HCT116 (cell line): ENCODE data around the gene TOPORS. TPM values are rescaled to one million over a fixed set of nuclear protein-coding genes. Genes with fewer than 3 reads are reported as not detected.

Experiments
- ATAC-seq: fragments of 200-7000 bp; cut with Tn5 transposase; 2 replicates; pipeline ENCODE4 v1.9.1; 2020; ENCODE audit warnings: mild to moderate bottlenecking, moderate library complexity
- BruUV-seq: library from RNA; stranded (reverse); fragments of 400-500 nt; replicated peaks from 2 replicates; lab custom pipeline; 2021; lab: Mats Ljungman, UMichigan
- CTCF ChIA-PET: fragments of 300-600 bp; sonication (Branson Sonifier 250); formaldehyde crosslinking; loops from one replicate; lab custom pipeline; 2021; ENCODE audit warnings: antibody characterized with exemption; lab: Charles Lee
- POLR2A ChIA-PET: fragments of 300-600, 350-600 bp; sonication (Branson Sonifier 250); formaldehyde crosslinking; loops from one replicate; lab custom pipeline; 2021; ENCODE audit warnings: antibody characterized with exemption; lab: Charles Lee
- RAD21 ChIA-PET, 2 experiments: fragments of 300-600 bp; sonication (Branson Sonifier 250); formaldehyde crosslinking; loops; one replicate each; lab custom pipeline; 2023; ENCODE audit warnings: low total read pairs in 2 of 2; ENCODE audit not compliant: uncharacterized antibody in 2 of 2, unreplicated experiment in 2 of 2, low non-redundant PET in 1 of 2; lab: Charles Lee
- DNase-seq: peaks from one replicate; pipeline ENCODE4 v3.0.0-alpha.2; 2010; ENCODE audit warnings: low read depth, low spot score
- H2AFZ ChIP-seq: fragments of 200-600 bp; shearing (Covaris generic), sonication (generic); 2 replicates; pipeline ENCODE4 v1.6.1; 2017; ENCODE audit warnings: low read depth, mixed run types, mixed read lengths, antibody characterized with exemption, low read length; ENCODE audit not compliant: poor library complexity, severe bottlenecking
- H3K27ac ChIP-seq: 2 replicates; pipeline ENCODE4 v1.5.1; 2012; ENCODE audit warnings: low read depth, low read length
- H3K27me3 ChIP-seq: fragments of 200-600 bp; sonication (generic); 2 replicates; pipeline ENCODE4 v1.6.1; 2016; ENCODE audit warnings: mixed run types, low read length, mixed read lengths; ENCODE audit not compliant: insufficient read depth
- H3K36me3 ChIP-seq, 2 experiments: fragments of 200-500 bp in 1 of 2; fragments of 200-600 bp in 1 of 2; sonication (Bioruptor generic) in 1 of 2; sonication (generic) in 1 of 2; 2 replicates each; pipeline versions ENCODE4 v1.5.1 to v1.6.1; 2014 to 2016; ENCODE audit warnings: low read length in 2 of 2, inconsistent platforms in 1 of 2, mixed read lengths in 1 of 2, mixed run types in 1 of 2; ENCODE audit not compliant: insufficient read depth in 2 of 2, control insufficient read depth in 1 of 2
- H3K4me1 ChIP-seq, 2 experiments: fragments of 200-600 bp in 1 of 2; sonication (generic) in 1 of 2; 2 replicates each; pipeline versions ENCODE4 v1.5.1 to v1.6.1; 2012 to 2017; ENCODE audit warnings: low read length in 2 of 2, inconsistent platforms in 1 of 2, mild to moderate bottlenecking in 1 of 2, mixed read lengths in 1 of 2, mixed run types in 1 of 2, moderate library complexity in 1 of 2; ENCODE audit not compliant: insufficient read depth in 2 of 2, control insufficient read depth in 1 of 2
- H3K4me2 ChIP-seq: fragments of 200-600 bp; sonication (generic); 2 replicates; pipeline ENCODE4 v1.6.1; 2017; ENCODE audit warnings: mixed run types, low read length, mixed read lengths
- H3K4me3 ChIP-seq, 2 experiments: fragments of 200-600 bp in 1 of 2; sonication (generic) in 1 of 2; replicated peaks in 1 of 2; 2 replicates each; pipeline ENCODE4 v1.5.1; 2011 to 2016; ENCODE audit warnings: low read length in 2 of 2, control low read depth in 1 of 2, low read depth in 1 of 2, mild to moderate bottlenecking in 1 of 2, mixed read lengths in 1 of 2, mixed run types in 1 of 2
- H3K79me2 ChIP-seq: fragments of 200-600 bp; sonication (generic); 2 replicates; pipeline ENCODE4 v1.6.1; 2017; ENCODE audit warnings: mild to moderate bottlenecking, mixed run types, low read length, moderate library complexity, mixed read lengths; ENCODE audit not compliant: insufficient read depth
- H3K9ac ChIP-seq: fragments of 200-600 bp; sonication (generic); 2 replicates; pipeline ENCODE4 v1.6.1; 2016; ENCODE audit warnings: low read length, mixed read lengths
- H3K9me2 ChIP-seq: fragments of 200-600 bp; sonication (generic), shearing (Covaris generic); 2 replicates; pipeline ENCODE4 v1.6.1; 2017; ENCODE audit warnings: mixed run types, mild to moderate bottlenecking, moderate library complexity; ENCODE audit not compliant: insufficient read depth
- H3K9me3 ChIP-seq, 2 experiments: fragments of 200-500 bp in 1 of 2; fragments of 200-600 bp in 1 of 2; sonication (Bioruptor generic) in 1 of 2; sonication (generic) in 1 of 2; 2 replicates each; pipeline ENCODE4 v1.6.1; 2014 to 2017; ENCODE audit warnings: low read length in 2 of 2, mixed read lengths in 2 of 2, inconsistent platforms in 1 of 2, low read depth in 1 of 2, mild to moderate bottlenecking in 1 of 2, mixed run types in 1 of 2, moderate library complexity in 1 of 2; ENCODE audit not compliant: control insufficient read depth in 1 of 2, insufficient read depth in 1 of 2
- H4K20me1 ChIP-seq: fragments of 200-600 bp; sonication (generic), shearing (Covaris generic); 2 replicates; pipeline ENCODE4 v1.6.1; 2017; ENCODE audit warnings: mixed run types, mild to moderate bottlenecking, moderate library complexity; ENCODE audit not compliant: insufficient read depth
- ATF3 ChIP-seq: IDR thresholded peaks from 2 replicates; pipeline ENCODE4 v1.6.1; 2012
- CEBPB ChIP-seq: IDR thresholded peaks from 2 replicates; pipeline ENCODE4 v1.6.1; 2012; ENCODE audit warnings: low read depth
- EGR1 ChIP-seq: IDR thresholded peaks from 2 replicates; pipeline ENCODE4 v1.6.1; 2012; ENCODE audit warnings: low read depth
- FOSL1 ChIP-seq: IDR thresholded peaks from 2 replicates; pipeline ENCODE4 v1.6.1; 2012; ENCODE audit warnings: low read depth
- POLR2A ChIP-seq: IDR thresholded peaks from 2 replicates; pipeline ENCODE4 v1.7.0; 2011; ENCODE audit warnings: borderline replicate concordance; ENCODE audit not compliant: insufficient read depth, insufficient read length; ENCODE audit errors: extremely low read depth
- SRF ChIP-seq: IDR thresholded peaks from 2 replicates; pipeline ENCODE4 v1.6.1; 2012; ENCODE audit warnings: low read depth
- ZBTB33 ChIP-seq: IDR thresholded peaks from 2 replicates; pipeline ENCODE4 v1.6.1; 2011; ENCODE audit warnings: mild to moderate bottlenecking, low read length, moderate library complexity; ENCODE audit not compliant: insufficient replicate concordance; ENCODE audit errors: extremely low read depth
- intact Hi-C: fragments of 100-400 bp; cut with micrococcal nuclease; formaldehyde crosslinking; loops from 2 replicates; pipeline ENCODE4 v1.10.0; 2022
- total RNA-seq: library from RNA; stranded (reverse); gene quantifications from one replicate; pipeline ENCODE4 v1.2.1, GENCODE V29; 2021; ENCODE audit not compliant: unreplicated experiment

The TOPORS gene
- total RNA-seq, 1 experiment from 2014 or later, result 12.7 TPM

GRCh38 chr9:32590898-32591297 lies 38.5 kb upstream of the TOPORS start:
- H3K9ac ChIP-seq, result no peak overlapping the region
- no peaks in the 10 kb centered on the region for H3K27me3 ChIP-seq
- no peaks in the 10 kb centered on the region for H3K4me1 ChIP-seq
- ChIA-PET RAD21 (interaction anchor here in 1 of 2 experiments (1.3 kb wide), 1 partner anchor 13 kb away, joined by 3 read pairs; no protein-coding TSS in a partner anchor), CTCF (interaction anchor here (0.8 to 4.7 kb wide), 3 partner anchors 9 to 377 kb away, joined by 4 to 66 read pairs (median 13); no protein-coding TSS in a partner anchor), POLR2A (no interaction called here)
- no peaks in the 10 kb centered on the region for H3K9me3 ChIP-seq
- BruUV-seq, result no TSS peak
- TF ChIP-seq ATF3 (no peak), POLR2A (no peak), FOSL1 (peak; percentile 18; the same call in 1 of the 2 replicates)
- intact Hi-C loops, result no loop called here
- H3K79me2 ChIP-seq, result no peaks in the 10 kb centered on the region
- DNase-seq (no peak), ATAC-seq (no peak)
- H3K36me3 ChIP-seq, result no peaks in the 10 kb centered on the region
- H2AFZ ChIP-seq, result no peak overlapping the region
- no peaks in the 10 kb centered on the region for H4K20me1 ChIP-seq
- H3K4me2 ChIP-seq, result no peak overlapping the region
- no peaks in the 10 kb centered on the region for H3K9me2 ChIP-seq
- no peak overlapping the region for H3K27ac ChIP-seq
- no peak overlapping the region for H3K4me3 ChIP-seq

- POLR2A ChIA-PET, result no interaction called here
- intact Hi-C loops, result no loop called here
Observed at GRCh38 chr9:32590476-32590875, 38.1 kb upstream of the TOPORS start.

More at GRCh38 chr9:32590476-32590875, 38.1 kb upstream of the TOPORS start:
- Histone ChIP-seq H3K4me2 (no peak overlapping the region), H4K20me1 (no peaks in the 10 kb centered on the region), H3K27ac (no peak overlapping the region), H3K27me3 (no peaks in the 10 kb centered on the region), H3K4me3 (no peak overlapping the region), H3K4me1 (no peaks in the 10 kb centered on the region), H3K9me2 (no peaks in the 10 kb centered on the region), H2AFZ (no peak overlapping the region), H3K79me2 (no peaks in the 10 kb centered on the region), H3K9ac (no peak overlapping the region), H3K9me3 (no peaks in the 10 kb centered on the region), H3K36me3 (no peaks in the 10 kb centered on the region)
- ChIA-PET CTCF (interaction anchor here (1.6 to 4.7 kb wide), 5 partner anchors 9 to 378 kb away, joined by 6 to 66 read pairs (median 13); no protein-coding TSS in a partner anchor), RAD21 (interaction anchor here in 1 of 2 experiments (1.3 kb wide), 1 partner anchor 14 kb away, joined by 3 read pairs; no protein-coding TSS in a partner anchor)
- DNase-seq (no peak), ATAC-seq (no peak)
- BruUV-seq, result no TSS peak
- TF ChIP-seq SRF (no peak), EGR1 (no peak), CEBPB (no peak), ZBTB33 (no peak)
- TF ChIP-seq, all 23 proteins: peak for 0
